ENCODE results near the gene FGF10. TPM values are rescaled to one million over a fixed set of nuclear protein-coding genes. Genes with fewer than 3 reads are reported as not detected.

FGF10 gene
- polyA plus RNA-seq, 4 donors, result 0.81 to 2.4 (median 1.4) TPM; not detected in 1

DNA sequence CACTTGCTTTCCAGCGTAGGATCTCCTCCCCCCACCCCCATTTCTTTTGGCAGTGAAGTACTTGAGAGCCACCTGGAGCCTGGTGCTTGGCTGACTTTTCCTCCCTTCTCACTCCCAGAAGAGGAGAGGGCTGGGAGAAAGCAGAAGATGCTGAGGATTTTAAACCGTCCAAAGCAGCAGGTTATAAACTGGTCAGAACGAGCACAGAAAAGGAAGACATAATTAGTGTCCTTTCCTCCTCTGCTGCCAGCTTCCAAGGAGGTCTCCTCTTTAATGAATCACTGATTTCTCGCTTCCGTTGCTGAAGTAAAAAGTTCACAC is 563 bp upstream of the FGF10 start:
- H3K27me3 ChIP-seq (ENCODE audit: control insufficient read depth in 3 of 3, insufficient read depth in 3 of 3, low read length in 3 of 3), result peaks cover 0 to 35% (median 5%) of the 10 kb centered on the region in 3 donors
- DNase-seq (peak in 1 of 2 donors; percentile 2), FAIRE-seq (no peak)
- no peaks in the 10 kb centered on the region for H3K9me3 ChIP-seq (ENCODE audit: control insufficient read depth in 2 of 2, insufficient read depth in 1 of 2, low read depth in 1 of 2, low read length in 1 of 2)
- H3K4me3 ChIP-seq (ENCODE audit: low read depth in 1 of 3, low read length in 3 of 3), result peak overlapping the region in 1 of 3 donors; percentile 47
- WGBS, 3 donors, result 6 to 11% (median 8%) methylated on average over 5 of the region's 5 CpGs
- no peak overlapping the region for H3K27ac ChIP-seq (ENCODE audit: low read depth in 1 of 3, low read length in 2 of 3)
- H3K4me1 ChIP-seq (ENCODE audit: control insufficient read depth in 3 of 3, insufficient read depth in 2 of 3, low read depth in 1 of 3, low read length in 2 of 3), result no peaks in the 10 kb centered on the region
- H3K36me3 ChIP-seq (ENCODE audit: control insufficient read depth in 3 of 3, insufficient read depth in 2 of 3, low read depth in 1 of 3, low read length in 3 of 3), result no peaks in the 10 kb centered on the region

DNA sequence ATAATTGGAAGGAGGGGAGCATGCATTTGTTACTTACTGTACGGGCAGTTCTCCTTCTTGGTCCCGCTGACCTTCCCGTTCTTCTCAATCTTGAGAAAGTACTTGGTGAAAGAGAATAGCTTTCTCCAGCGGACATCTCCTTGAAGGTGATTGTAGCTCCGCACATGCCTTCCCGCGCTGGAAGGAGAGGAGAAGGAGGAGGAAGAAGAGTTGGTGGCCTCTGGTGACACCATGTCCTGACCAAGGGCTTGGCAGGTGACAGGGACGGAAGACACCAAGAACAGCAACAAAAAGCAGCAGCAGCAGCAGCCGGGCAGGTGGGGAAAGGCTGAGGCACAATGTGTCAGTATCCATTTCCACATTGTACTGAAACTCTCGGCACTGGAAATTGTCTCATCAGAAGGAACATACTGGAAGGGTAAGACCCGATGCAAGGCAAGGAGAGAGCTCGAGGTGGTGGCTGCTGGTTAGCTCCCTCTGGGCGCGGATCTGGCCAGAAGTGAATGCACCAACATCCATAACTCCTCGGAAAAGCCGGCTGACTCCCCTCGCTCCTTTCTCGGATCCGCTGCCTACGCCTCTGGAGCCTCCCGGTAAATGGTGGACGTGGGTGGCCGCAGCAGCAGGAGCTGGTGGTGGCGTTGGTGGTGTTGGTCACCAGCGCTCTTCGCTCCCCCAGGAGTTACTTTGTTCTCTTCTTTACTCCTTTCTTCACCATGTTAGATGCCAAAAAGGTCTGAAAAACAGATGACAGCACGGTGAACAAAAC is 715 bp downstream of the FGF10 start:
- Histone ChIP-seq H3K4me1 (ENCODE audit: control insufficient read depth in 3 of 3, insufficient read depth in 2 of 3, low read depth in 1 of 3, low read length in 2 of 3) (no peaks in the 10 kb centered on the region), H3K4me3 (ENCODE audit: low read depth in 1 of 3, low read length in 3 of 3) (peak overlapping the region in 1 of 3 donors; percentile 47), H3K27ac (ENCODE audit: low read depth in 1 of 3, low read length in 2 of 3) (peak overlapping the region in 1 of 3 donors; percentile 5), H3K9me3 (ENCODE audit: control insufficient read depth in 2 of 2, insufficient read depth in 1 of 2, low read depth in 1 of 2, low read length in 1 of 2) (no peaks in the 10 kb centered on the region), H3K36me3 (ENCODE audit: control insufficient read depth in 3 of 3, insufficient read depth in 2 of 3, low read depth in 1 of 3, low read length in 3 of 3) (no peaks in the 10 kb centered on the region), H3K27me3 (ENCODE audit: control insufficient read depth in 3 of 3, insufficient read depth in 3 of 3, low read length in 3 of 3) (peaks cover 0 to 35% (median 5%) of the 10 kb centered on the region in 3 donors)
- WGBS, 3 donors, result 3 to 14% (median 9%) methylated on average over 27 of the region's 27 CpGs
- DNase-seq (peak in 1 of 2 donors; percentile 13), FAIRE-seq (no peak)

DNA sequence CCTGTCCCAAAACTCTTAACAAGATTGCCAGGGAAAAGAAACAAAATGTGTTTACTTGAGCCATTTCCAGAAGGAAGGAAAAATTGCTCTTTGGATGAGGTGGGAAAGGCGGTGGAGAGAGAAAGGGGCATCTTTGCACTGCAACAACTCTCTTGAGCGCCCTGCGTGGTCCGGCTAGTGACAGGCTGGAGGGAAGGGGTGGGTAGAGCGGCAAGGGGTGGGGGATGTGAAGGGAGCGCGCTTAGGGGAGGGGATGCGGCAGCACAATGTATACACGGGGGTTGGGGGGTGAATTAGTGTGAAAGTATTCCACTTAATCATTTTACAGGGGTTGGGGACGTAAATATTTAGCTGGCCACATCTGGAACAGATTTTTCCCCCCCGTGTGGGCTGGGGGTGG is 1.3 kb downstream of the FGF10 start:
- Histone ChIP-seq H3K36me3 (ENCODE audit: control insufficient read depth in 3 of 3, insufficient read depth in 2 of 3, low read depth in 1 of 3, low read length in 3 of 3) (no peaks in the 10 kb centered on the region), H3K4me3 (ENCODE audit: low read depth in 1 of 3, low read length in 3 of 3) (peak overlapping the region in 1 of 3 donors; percentile 47), H3K27me3 (ENCODE audit: control insufficient read depth in 3 of 3, insufficient read depth in 3 of 3, low read length in 3 of 3) (peaks cover 0 to 35% (median 5%) of the 10 kb centered on the region in 3 donors), H3K9me3 (ENCODE audit: control insufficient read depth in 2 of 2, insufficient read depth in 1 of 2, low read depth in 1 of 2, low read length in 1 of 2) (no peaks in the 10 kb centered on the region), H3K4me1 (ENCODE audit: control insufficient read depth in 3 of 3, insufficient read depth in 2 of 3, low read depth in 1 of 3, low read length in 2 of 3) (no peaks in the 10 kb centered on the region), H3K27ac (ENCODE audit: low read depth in 1 of 3, low read length in 2 of 3) (no peak overlapping the region)
- FAIRE-seq, result no peak
- no peak for DNase-seq
- 8 to 29% (median 22%) methylated on average over 11 of the region's 11 CpGs for WGBS, 3 donors

DNA sequence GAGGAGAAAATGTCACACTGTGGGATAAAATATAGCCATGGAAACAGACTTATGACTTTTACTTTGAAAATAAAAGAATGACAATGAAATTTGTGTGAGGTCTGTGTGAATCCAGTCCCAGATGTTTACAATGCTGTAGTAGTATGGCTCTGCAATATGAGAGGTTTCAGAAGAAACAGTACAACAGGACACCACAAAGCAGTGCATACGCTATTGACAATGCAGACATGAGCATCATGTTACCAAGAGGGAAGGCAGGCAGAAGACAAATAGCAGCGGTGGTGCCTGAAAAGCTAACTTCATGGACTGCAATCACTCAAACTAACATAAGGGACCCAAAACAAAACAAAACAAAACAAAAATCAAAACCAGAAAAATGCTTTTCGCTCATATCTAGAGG is 1.8 kb downstream of the FGF10 start:
- Histone ChIP-seq H3K27ac (ENCODE audit: low read depth in 1 of 3, low read length in 2 of 3) (no peak overlapping the region), H3K27me3 (ENCODE audit: control insufficient read depth in 3 of 3, insufficient read depth in 3 of 3, low read length in 3 of 3) (peaks cover 0 to 35% (median 5%) of the 10 kb centered on the region in 3 donors), H3K4me3 (ENCODE audit: low read depth in 1 of 3, low read length in 3 of 3) (peak overlapping the region in 1 of 3 donors; percentile 47), H3K36me3 (ENCODE audit: control insufficient read depth in 3 of 3, insufficient read depth in 2 of 3, low read depth in 1 of 3, low read length in 3 of 3) (no peaks in the 10 kb centered on the region), H3K9me3 (ENCODE audit: control insufficient read depth in 2 of 2, insufficient read depth in 1 of 2, low read depth in 1 of 2, low read length in 1 of 2) (no peaks in the 10 kb centered on the region), H3K4me1 (ENCODE audit: control insufficient read depth in 3 of 3, insufficient read depth in 2 of 3, low read depth in 1 of 3, low read length in 2 of 3) (no peaks in the 10 kb centered on the region)
- no peak for DNase-seq
- FAIRE-seq, result no peak
- 11 to 13% (median 12%) methylated on average over 3 of the region's 3 CpGs for WGBS, 3 donors

DNA sequence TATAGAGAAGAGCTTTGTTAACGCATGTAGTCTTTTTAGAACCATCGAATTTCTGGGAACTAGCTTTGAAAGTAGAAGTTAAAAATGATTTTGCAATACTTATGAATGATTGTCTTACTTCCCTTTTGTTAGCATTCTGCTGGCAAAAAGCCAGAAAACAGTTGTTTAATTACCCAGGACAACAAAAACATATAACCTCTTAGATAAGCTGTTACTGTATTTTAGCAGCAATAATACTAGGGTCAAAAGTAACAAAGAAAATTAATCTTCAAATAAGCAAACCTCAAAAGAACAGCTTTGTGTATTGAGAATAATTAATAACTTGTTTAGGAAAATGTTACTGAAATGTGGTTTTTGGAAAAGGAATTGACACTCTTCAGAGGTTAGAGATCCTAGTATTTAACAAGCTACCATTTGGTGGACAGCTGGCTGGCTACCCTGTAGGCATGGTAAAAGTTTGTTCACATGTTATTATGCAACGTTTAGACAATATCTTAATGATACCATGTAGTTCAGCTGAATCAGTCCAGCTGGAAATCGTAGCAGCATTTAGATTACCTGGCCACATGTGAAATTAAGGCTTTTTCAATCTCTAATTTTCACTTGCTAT is 3.8 kb downstream of the FGF10 start:
- WGBS, 3 donors, result 33 to 38% (median 36%) methylated on average over 4 of the region's 4 CpGs
- Histone ChIP-seq H3K9me3 (ENCODE audit: control insufficient read depth in 2 of 2, insufficient read depth in 1 of 2, low read depth in 1 of 2, low read length in 1 of 2) (no peaks in the 10 kb centered on the region), H3K4me1 (ENCODE audit: control insufficient read depth in 3 of 3, insufficient read depth in 2 of 3, low read depth in 1 of 3, low read length in 2 of 3) (no peaks in the 10 kb centered on the region), H3K27me3 (ENCODE audit: control insufficient read depth in 3 of 3, insufficient read depth in 3 of 3, low read length in 3 of 3) (peaks cover 0 to 33% (median 5%) of the 10 kb centered on the region in 3 donors), H3K27ac (ENCODE audit: low read depth in 1 of 3, low read length in 2 of 3) (no peak overlapping the region), H3K36me3 (ENCODE audit: control insufficient read depth in 3 of 3, insufficient read depth in 2 of 3, low read depth in 1 of 3, low read length in 3 of 3) (no peaks in the 10 kb centered on the region), H3K4me3 (ENCODE audit: low read depth in 1 of 3, low read length in 3 of 3) (no peak overlapping the region)
- FAIRE-seq (no peak), DNase-seq (no peak)

DNA sequence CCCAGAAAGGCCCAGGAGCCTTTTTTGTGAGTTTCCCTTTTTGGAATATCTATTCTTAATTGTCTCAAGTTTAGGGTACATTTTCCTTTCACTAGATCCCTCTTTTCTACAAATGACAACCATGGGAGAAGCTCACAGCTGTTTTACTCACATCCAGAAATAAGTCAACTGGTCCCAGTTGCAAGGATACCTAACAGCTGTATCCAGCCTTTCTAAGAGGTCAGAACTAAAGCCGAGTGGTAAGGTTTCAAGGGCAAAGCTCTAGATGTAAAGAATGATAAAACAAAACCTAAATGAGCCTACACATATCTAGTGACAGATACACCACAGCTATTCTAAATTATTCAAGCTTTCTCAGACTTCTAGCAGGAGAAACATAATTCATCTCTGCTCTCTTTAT is 4.4 kb downstream of the FGF10 start:
- Histone ChIP-seq H3K4me1 (ENCODE audit: control insufficient read depth in 3 of 3, insufficient read depth in 2 of 3, low read depth in 1 of 3, low read length in 2 of 3) (no peaks in the 10 kb centered on the region), H3K27ac (ENCODE audit: low read depth in 1 of 3, low read length in 2 of 3) (no peak overlapping the region), H3K36me3 (ENCODE audit: control insufficient read depth in 3 of 3, insufficient read depth in 2 of 3, low read depth in 1 of 3, low read length in 3 of 3) (no peaks in the 10 kb centered on the region), H3K4me3 (ENCODE audit: low read depth in 1 of 3, low read length in 3 of 3) (no peak overlapping the region), H3K9me3 (ENCODE audit: control insufficient read depth in 2 of 2, insufficient read depth in 1 of 2, low read depth in 1 of 2, low read length in 1 of 2) (no peaks in the 10 kb centered on the region), H3K27me3 (ENCODE audit: control insufficient read depth in 3 of 3, insufficient read depth in 3 of 3, low read length in 3 of 3) (peaks cover 0 to 29% (median 5%) of the 10 kb centered on the region in 3 donors)
- DNase-seq, result no peak
- 17 to 43% (median 34%) methylated on average over 1 of the region's 1 CpG for WGBS, 3 donors
- no peak for FAIRE-seq

DNA sequence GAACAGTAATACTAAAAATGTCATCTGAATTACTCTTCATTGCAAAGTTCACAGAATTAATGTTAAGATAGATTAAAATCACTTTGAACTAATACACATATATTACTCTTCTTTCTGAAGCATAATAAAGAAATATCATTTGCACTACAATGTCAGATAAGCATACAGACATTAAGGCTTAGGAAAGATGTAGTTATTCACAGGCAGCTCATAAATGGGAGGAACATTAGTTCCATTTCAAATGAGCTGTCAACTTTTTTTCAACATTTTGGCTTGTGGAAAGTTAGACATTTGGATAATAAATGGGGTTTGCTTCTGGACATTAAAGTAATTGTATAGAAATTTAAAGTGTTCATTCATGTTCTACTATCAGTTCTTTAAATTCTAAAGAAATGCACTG is 6.3 kb downstream of the FGF10 start:
- Histone ChIP-seq H3K4me1 (ENCODE audit: control insufficient read depth in 3 of 3, insufficient read depth in 2 of 3, low read depth in 1 of 3, low read length in 2 of 3) (no peaks in the 10 kb centered on the region), H3K27me3 (ENCODE audit: control insufficient read depth in 3 of 3, insufficient read depth in 3 of 3, low read length in 3 of 3) (peaks cover 0 to 10% (median 0%) of the 10 kb centered on the region in 3 donors), H3K4me3 (ENCODE audit: low read depth in 1 of 3, low read length in 3 of 3) (no peak overlapping the region), H3K27ac (ENCODE audit: low read depth in 1 of 3, low read length in 2 of 3) (no peak overlapping the region), H3K36me3 (ENCODE audit: control insufficient read depth in 3 of 3, insufficient read depth in 2 of 3, low read depth in 1 of 3, low read length in 3 of 3) (no peaks in the 10 kb centered on the region), H3K9me3 (ENCODE audit: control insufficient read depth in 2 of 2, insufficient read depth in 1 of 2, low read depth in 1 of 2, low read length in 1 of 2) (no peaks in the 10 kb centered on the region)
- no peak for FAIRE-seq
- no peak for DNase-seq

DNA sequence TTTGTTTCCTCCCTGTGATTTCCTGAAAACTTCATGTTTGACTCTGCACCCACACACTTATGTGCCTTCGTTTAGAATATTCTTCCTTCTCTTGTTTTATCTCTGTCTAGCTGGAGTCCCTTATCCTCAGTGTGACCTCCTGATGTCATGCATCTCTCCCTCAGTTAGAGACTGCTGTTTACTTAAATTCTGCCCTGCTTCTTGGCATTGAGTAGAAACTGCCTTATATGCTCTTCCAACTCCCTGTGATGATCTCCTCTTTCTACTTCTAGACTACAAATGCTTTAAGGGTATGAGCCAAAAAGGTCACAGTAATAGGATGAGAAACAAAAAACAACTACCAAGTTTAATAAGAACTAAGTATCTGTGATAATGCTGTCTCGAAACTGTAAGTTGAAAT is 12.2 kb downstream of the FGF10 start:
- no peaks in the 10 kb centered on the region for H3K9me3 ChIP-seq (ENCODE audit: control insufficient read depth in 2 of 2, insufficient read depth in 1 of 2, low read depth in 1 of 2, low read length in 1 of 2)
- H3K27ac ChIP-seq (ENCODE audit: low read depth in 1 of 3, low read length in 2 of 3), result no peak overlapping the region
- no peaks in the 10 kb centered on the region for H3K36me3 ChIP-seq (ENCODE audit: control insufficient read depth in 3 of 3, insufficient read depth in 2 of 3, low read depth in 1 of 3, low read length in 3 of 3)
- H3K4me1 ChIP-seq (ENCODE audit: control insufficient read depth in 3 of 3, insufficient read depth in 2 of 3, low read depth in 1 of 3, low read length in 2 of 3), result no peaks in the 10 kb centered on the region
- WGBS, 3 donors, result 41 to 50% (median 49%) methylated on average over 2 of the region's 2 CpGs
- no peak overlapping the region for H3K4me3 ChIP-seq (ENCODE audit: low read depth in 1 of 3, low read length in 3 of 3)
- DNase-seq (no peak), FAIRE-seq (no peak)
- no peaks in the 10 kb centered on the region for H3K27me3 ChIP-seq (ENCODE audit: control insufficient read depth in 3 of 3, insufficient read depth in 3 of 3, low read length in 3 of 3)
